ENCODE measurements around the gene ZYX. TPM values are rescaled to one million over a fixed set of nuclear protein-coding genes. Genes with fewer than 3 reads are reported as not detected.

ZYX gene
- total RNA-seq, 6 experiments from 2014 or later, result 491 to 576 (median 546) TPM

DNA sequence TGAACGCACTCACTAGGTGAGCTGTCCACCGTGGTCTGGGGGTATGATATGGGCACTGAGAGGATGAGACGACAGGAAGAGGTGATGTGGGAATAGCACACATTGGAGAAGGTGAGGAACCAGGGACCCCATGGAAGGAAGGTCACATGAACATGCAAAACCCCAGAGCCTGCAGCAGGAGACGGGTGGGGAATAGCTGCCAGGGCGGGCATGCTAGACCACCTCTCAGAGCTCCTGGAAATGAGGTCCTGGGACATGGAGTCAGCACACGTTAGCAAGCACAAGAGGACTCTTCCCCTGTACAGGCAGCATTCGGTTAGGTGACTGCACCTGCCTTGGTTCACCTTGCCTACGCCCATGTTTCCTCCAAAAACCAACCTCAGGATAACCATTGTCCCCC, 26.8 kb upstream of the ZYX start:
- Mint-ChIP-seq H3K27ac (no peak overlapping the region), H3K4me1 (ENCODE audit: low read depth) (no peaks in the 10 kb centered on the region), H3K4me3 (no peak overlapping the region), H3K9me3 (no peaks in the 10 kb centered on the region), H3K36me3 (ENCODE audit: low read depth) (no peaks in the 10 kb centered on the region), H3K27me3 (ENCODE audit: insufficient read depth) (peaks cover 36% of the 10 kb centered on the region)
- no peak for DNase-seq
- TF ChIP-seq, protein P1, sequence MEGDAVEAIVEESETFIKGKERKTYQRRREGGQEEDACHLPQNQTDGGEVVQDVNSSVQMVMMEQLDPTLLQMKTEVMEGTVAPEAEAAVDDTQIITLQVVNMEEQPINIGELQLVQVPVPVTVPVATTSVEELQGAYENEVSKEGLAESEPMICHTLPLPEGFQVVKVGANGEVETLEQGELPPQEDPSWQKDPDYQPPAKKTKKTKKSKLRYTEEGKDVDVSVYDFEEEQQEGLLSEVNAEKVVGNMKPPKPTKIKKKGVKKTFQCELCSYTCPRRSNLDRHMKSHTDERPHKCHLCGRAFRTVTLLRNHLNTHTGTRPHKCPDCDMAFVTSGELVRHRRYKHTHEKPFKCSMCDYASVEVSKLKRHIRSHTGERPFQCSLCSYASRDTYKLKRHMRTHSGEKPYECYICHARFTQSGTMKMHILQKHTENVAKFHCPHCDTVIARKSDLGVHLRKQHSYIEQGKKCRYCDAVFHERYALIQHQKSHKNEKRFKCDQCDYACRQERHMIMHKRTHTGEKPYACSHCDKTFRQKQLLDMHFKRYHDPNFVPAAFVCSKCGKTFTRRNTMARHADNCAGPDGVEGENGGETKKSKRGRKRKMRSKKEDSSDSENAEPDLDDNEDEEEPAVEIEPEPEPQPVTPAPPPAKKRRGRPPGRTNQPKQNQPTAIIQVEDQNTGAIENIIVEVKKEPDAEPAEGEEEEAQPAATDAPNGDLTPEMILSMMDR (IDR thresholded peaks at IDR 0.05), result no peak

DNA sequence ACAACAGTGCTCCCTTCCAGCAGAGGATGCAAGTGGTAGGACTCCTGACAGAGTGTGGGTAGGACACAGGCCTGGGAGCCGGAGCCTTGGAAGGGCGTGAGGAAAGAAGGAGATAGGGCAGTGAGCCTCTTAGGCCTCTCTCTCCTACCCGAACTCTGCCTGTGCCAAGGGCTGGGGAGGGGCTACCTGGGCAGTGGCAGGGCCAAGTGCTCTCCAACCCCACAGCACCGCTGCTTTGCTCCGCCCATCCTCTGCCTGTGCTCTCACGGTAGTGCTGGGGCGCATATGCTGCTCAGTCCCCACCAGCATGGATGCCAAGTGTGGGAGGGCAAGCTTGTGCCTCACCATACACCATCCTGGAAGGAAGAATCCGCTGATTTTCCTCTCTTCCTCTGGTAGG, 26.2 kb upstream of the ZYX start:
- DNase-seq, result no peak
- Mint-ChIP-seq H3K27ac (no peak overlapping the region), H3K4me1 (ENCODE audit: low read depth) (no peaks in the 10 kb centered on the region), H3K4me3 (no peak overlapping the region), H3K9me3 (no peaks in the 10 kb centered on the region), H3K36me3 (ENCODE audit: low read depth) (no peaks in the 10 kb centered on the region), H3K27me3 (ENCODE audit: insufficient read depth) (peaks cover 37% of the 10 kb centered on the region)
- TF ChIP-seq, protein P1 (IDR thresholded peaks at IDR 0.05), result no peak

DNA sequence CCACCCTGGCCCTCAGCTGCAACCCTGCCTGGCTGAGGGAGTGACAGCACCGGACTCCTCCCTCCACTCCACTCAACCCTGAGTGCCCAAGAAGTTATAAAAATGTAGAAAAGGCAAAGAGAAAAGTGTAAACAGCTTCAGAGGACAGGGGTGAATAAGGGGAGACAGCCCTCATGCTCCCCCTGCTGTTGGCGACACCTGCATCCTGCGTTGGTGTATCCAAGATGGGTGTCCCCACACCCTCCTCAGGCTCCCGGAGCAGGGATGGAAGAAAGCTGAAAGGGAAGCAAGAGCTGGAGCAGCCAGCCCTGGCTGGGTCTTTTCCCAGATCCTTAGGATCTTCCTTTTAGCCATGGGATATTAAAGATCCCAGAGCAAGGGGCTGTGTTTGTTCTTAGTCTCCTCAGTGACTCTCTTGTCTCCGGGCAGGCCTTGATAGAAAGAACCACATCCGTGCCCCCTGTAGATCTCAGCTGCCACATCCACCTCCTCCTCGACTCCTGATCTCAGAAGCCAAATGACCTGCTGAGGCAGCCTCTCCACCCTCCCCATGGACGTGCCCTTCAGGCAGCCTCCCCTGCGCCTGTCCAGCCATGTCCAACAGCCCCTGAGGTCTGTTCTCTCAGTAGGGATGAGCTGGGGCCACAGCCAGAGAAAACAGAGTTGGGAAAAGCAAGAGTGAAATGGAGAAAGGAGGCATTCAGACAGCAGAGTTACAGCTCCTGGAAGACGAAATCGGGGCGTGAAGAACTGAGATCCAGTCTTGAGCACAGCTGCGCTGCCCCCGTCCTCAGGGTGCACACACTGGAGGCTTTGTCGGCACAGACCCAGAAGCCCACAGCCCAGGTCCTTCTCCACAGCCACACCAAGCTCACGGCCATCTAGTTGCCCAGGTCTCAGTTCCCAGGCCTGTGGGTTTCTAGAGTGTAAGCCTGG, 25.4 kb upstream of the ZYX start:
- DNase-seq, result no peak
- no peaks in the 10 kb centered on the region for H3K4me1 Mint-ChIP-seq (ENCODE audit: low read depth)
- H3K27ac Mint-ChIP-seq, result no peak overlapping the region
- no peaks in the 10 kb centered on the region for H3K36me3 Mint-ChIP-seq (ENCODE audit: low read depth)
- TF ChIP-seq, protein P1 (IDR thresholded peaks at IDR 0.05), result no peak; the same call in 1 of the 2 replicates
- no peaks in the 10 kb centered on the region for H3K9me3 Mint-ChIP-seq
- no peak overlapping the region for H3K4me3 Mint-ChIP-seq
- peaks cover 44% of the 10 kb centered on the region for H3K27me3 Mint-ChIP-seq (ENCODE audit: insufficient read depth)

DNA sequence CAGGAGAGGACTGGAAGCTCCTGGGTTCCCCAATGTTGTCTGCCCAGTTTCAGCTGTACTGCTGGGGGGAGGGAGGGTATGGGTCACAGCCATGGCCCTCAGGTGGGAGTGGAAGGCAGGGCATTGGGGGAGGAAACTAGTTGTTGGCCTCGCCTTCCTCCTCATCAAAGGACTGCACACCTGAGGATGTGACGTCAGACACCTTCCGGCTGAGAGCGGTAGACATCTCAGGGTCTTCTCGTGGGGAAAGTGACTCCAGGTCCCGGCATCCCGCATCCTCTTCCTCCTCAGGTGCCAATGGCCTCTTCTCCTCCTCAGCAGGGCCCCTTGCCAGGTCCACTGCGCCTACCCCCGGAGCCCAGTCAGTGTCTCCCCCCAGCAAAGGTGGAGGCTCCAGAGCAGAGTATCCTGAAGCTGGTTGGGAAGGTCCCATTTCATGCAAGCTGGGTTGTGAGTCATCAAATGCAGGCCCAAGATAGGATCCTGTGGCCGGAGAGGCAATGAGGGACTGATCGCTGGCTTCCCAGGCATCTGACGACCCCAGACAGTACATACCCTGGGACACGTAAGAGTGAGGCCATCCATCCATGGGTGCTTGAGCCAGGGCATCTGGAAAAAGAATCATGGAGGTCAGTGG, 24.6 kb upstream of the ZYX start:
- no peak overlapping the region for H3K27ac Mint-ChIP-seq
- H3K27me3 Mint-ChIP-seq (ENCODE audit: insufficient read depth), result peaks cover 39% of the 10 kb centered on the region
- no peaks in the 10 kb centered on the region for H3K4me1 Mint-ChIP-seq (ENCODE audit: low read depth)
- TF ChIP-seq, protein P1 (IDR thresholded peaks at IDR 0.05), result no peak
- no peak overlapping the region for H3K4me3 Mint-ChIP-seq
- no peaks in the 10 kb centered on the region for H3K36me3 Mint-ChIP-seq (ENCODE audit: low read depth)
- no peak for DNase-seq
- no peaks in the 10 kb centered on the region for H3K9me3 Mint-ChIP-seq

DNA sequence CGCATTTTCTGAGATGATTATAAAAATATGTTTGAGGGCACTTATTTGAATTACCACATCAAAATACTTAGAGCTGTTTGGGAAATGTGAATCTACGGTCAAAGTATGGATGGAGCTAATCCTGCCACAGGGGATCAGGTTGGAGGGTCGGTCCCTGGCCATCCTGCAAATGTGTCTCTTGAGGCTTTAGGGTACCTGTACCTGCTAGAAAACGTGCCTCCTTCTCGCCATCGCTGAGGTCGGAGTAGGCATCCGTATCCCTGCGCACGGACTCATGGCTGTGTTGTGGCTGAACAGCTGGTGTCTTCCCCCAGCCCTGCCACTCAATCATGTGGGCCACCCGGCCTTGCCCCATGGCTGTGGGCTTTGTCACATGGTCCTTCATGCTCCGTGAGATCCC, 22.5 kb upstream of the ZYX start:
- no peaks in the 10 kb centered on the region for H3K9me3 Mint-ChIP-seq
- no peaks in the 10 kb centered on the region for H3K36me3 Mint-ChIP-seq (ENCODE audit: low read depth)
- H3K27me3 Mint-ChIP-seq (ENCODE audit: insufficient read depth), result peaks cover 44% of the 10 kb centered on the region
- no peak overlapping the region for H3K4me3 Mint-ChIP-seq
- no peak for DNase-seq
- H3K4me1 Mint-ChIP-seq (ENCODE audit: low read depth), result no peaks in the 10 kb centered on the region
- no peak overlapping the region for H3K27ac Mint-ChIP-seq
- TF ChIP-seq, protein P1 (IDR thresholded peaks at IDR 0.05), result no peak
